H9 (cell line): ENCODE measurements around the gene POLD1. TPM values are rescaled to one million over a fixed set of nuclear protein-coding genes. Genes with fewer than 3 reads are reported as not detected.

Experiments used
- DNase-seq: peaks from one replicate; pipeline ENCODE4 v3.0.0-alpha.2; 2017
- H2AFZ ChIP-seq: one replicate; pipeline ENCODE4 v1.6.1; 2013; ENCODE audit warnings: mild to moderate bottlenecking, low read length, control low read depth, moderate library complexity
- H2AK5ac ChIP-seq: 2 replicates; pipeline ENCODE4 v1.6.1; 2013; ENCODE audit warnings: low read length, control low read depth, mixed read lengths; ENCODE audit not compliant: insufficient read length
- H2BK120ac ChIP-seq: one replicate; pipeline ENCODE4 v1.6.1; 2013; ENCODE audit warnings: low read depth, mild to moderate bottlenecking, low read length, control low read depth, inconsistent platforms; ENCODE audit not compliant: poor library complexity, severe bottlenecking
- H2BK12ac ChIP-seq: 2 replicates; pipeline ENCODE4 v1.6.1; 2013; ENCODE audit warnings: low read length, control low read depth, mixed read lengths, low read depth; ENCODE audit not compliant: insufficient read length
- H2BK15ac ChIP-seq: 2 replicates; pipeline ENCODE4 v1.6.1; 2013; ENCODE audit warnings: low read depth, low read length, control low read depth
- H2BK20ac ChIP-seq: one replicate; pipeline ENCODE4 v1.6.1; 2013; ENCODE audit warnings: low read depth, mild to moderate bottlenecking, low read length, control low read depth, inconsistent platforms; ENCODE audit not compliant: poor library complexity, severe bottlenecking
- H2BK5ac ChIP-seq: 2 replicates; pipeline ENCODE4 v1.6.1; 2013; ENCODE audit warnings: low read length, control low read depth, mixed read lengths; ENCODE audit not compliant: insufficient read length
- H3K14ac ChIP-seq: 2 replicates; pipeline ENCODE4 v1.6.1; 2013; ENCODE audit warnings: low read length, control low read depth; ENCODE audit not compliant: insufficient read depth
- H3K18ac ChIP-seq: 2 replicates; pipeline ENCODE4 v1.6.1; 2013; ENCODE audit warnings: low read depth, mild to moderate bottlenecking, mixed read lengths, low read length, control low read depth; ENCODE audit not compliant: insufficient read length
- H3K23ac ChIP-seq: 2 replicates; pipeline ENCODE4 v1.6.1; 2013; ENCODE audit warnings: low read length, control low read depth, mixed read lengths, low read depth; ENCODE audit not compliant: insufficient read length
- H3K23me2 ChIP-seq: 2 replicates; pipeline ENCODE4 v1.6.1; 2013; ENCODE audit warnings: low read depth, mild to moderate bottlenecking, mixed read lengths, low read length, control low read depth; ENCODE audit not compliant: insufficient read length, poor library complexity, severe bottlenecking
- H3K27ac ChIP-seq: 2 replicates; pipeline ENCODE4 v1.5.1; 2013; ENCODE audit warnings: low read length, control low read depth, mixed read lengths, low read depth; ENCODE audit not compliant: insufficient read length
- H3K27me3 ChIP-seq: 2 replicates; pipeline ENCODE4 v1.6.1; 2013; ENCODE audit warnings: low read length, control low read depth, inconsistent platforms; ENCODE audit not compliant: insufficient read depth
- H3K4ac ChIP-seq: 2 replicates; pipeline ENCODE4 v1.6.1; 2013; ENCODE audit warnings: low read depth, mild to moderate bottlenecking, control low read depth, inconsistent platforms, low read length, moderate library complexity
- H3K4me1 ChIP-seq: 2 replicates; pipeline ENCODE4 v1.6.1; 2013; ENCODE audit warnings: low read length, control low read depth, inconsistent platforms; ENCODE audit not compliant: insufficient read depth
- H3K4me2 ChIP-seq: 2 replicates; pipeline ENCODE4 v1.6.1; 2013; ENCODE audit warnings: low read length, control low read depth, mixed read lengths; ENCODE audit not compliant: insufficient read length, insufficient read depth
- H3K56ac ChIP-seq: 2 replicates; pipeline ENCODE4 v1.6.1; 2013; ENCODE audit warnings: low read depth, mild to moderate bottlenecking, mixed read lengths, low read length, control low read depth; ENCODE audit not compliant: insufficient read length
- H3K79me1 ChIP-seq: 2 replicates; pipeline ENCODE4 v1.6.1; 2013; ENCODE audit warnings: low read depth, mild to moderate bottlenecking, moderate library complexity, low read length, control low read depth, inconsistent platforms; ENCODE audit not compliant: insufficient read depth, poor library complexity, severe bottlenecking
- H3K79me2 ChIP-seq: 2 replicates; pipeline ENCODE4 v1.6.1; 2013; ENCODE audit warnings: low read length, control low read depth, inconsistent platforms; ENCODE audit not compliant: insufficient read depth
- H3K9ac ChIP-seq: 2 replicates; pipeline ENCODE4 v1.6.1; 2013; ENCODE audit warnings: low read length, control low read depth, mixed read lengths; ENCODE audit not compliant: insufficient read length; ENCODE audit errors: extremely low read depth
- H3K9me3 ChIP-seq: one replicate; pipeline ENCODE4 v1.6.1; 2013; ENCODE audit warnings: low read depth, low read length, inconsistent platforms; ENCODE audit not compliant: control insufficient read depth
- H3T11ph ChIP-seq: one replicate; pipeline ENCODE4 v1.6.1; 2013; ENCODE audit warnings: mild to moderate bottlenecking, low read length, control low read depth, inconsistent platforms
- H4K20me1 ChIP-seq: one replicate; pipeline ENCODE4 v1.6.1; 2013; ENCODE audit not compliant: control insufficient read depth, insufficient read length, insufficient read depth
- H4K5ac ChIP-seq: 2 replicates; pipeline ENCODE4 v1.6.1; 2013; ENCODE audit warnings: low read depth, mild to moderate bottlenecking, mixed read lengths, low read length, control low read depth; ENCODE audit not compliant: insufficient read length
- H4K8ac ChIP-seq: replicated peaks from 2 replicates; pipeline ENCODE4 v1.6.1; 2013; ENCODE audit warnings: low read length, control low read depth, mixed read lengths, low read depth; ENCODE audit not compliant: insufficient read length
- H4K91ac ChIP-seq: 2 replicates; pipeline ENCODE4 v1.6.1; 2013; ENCODE audit warnings: low read depth, mild to moderate bottlenecking, moderate library complexity, mixed read lengths, low read length, control low read depth; ENCODE audit not compliant: insufficient read length
- H3K27ac Mint-ChIP-seq, 3 experiments: 2 replicates in 2 of 3; 3 replicates in 1 of 3; pipeline ENCODE4 v1.8.0; 2020 to 2021; ENCODE audit warnings: mixed read lengths in 3 of 3, mild to moderate bottlenecking in 1 of 3, moderate library complexity in 1 of 3
- H3K27me3 Mint-ChIP-seq: 2 replicates; pipeline ENCODE4 v1.8.0; 2021; ENCODE audit warnings: low read depth, mild to moderate bottlenecking, moderate library complexity, mixed read lengths
- H3K36me3 Mint-ChIP-seq, 3 experiments: 2 replicates in 2 of 3; 3 replicates in 1 of 3; pipeline ENCODE4 v1.8.0; 2020 to 2021; ENCODE audit warnings: low read depth in 3 of 3, mixed read lengths in 3 of 3; ENCODE audit not compliant: insufficient read depth in 1 of 3
- H3K4me1 Mint-ChIP-seq, 2 experiments: 2 replicates each; pipeline ENCODE4 v1.8.0; 2020; ENCODE audit warnings: mixed read lengths in 2 of 2
- H3K4me3 Mint-ChIP-seq, 2 experiments: 2 replicates in 1 of 2; 3 replicates in 1 of 2; pipeline ENCODE4 v1.8.0; 2020 to 2021; ENCODE audit warnings: mild to moderate bottlenecking in 2 of 2, mixed read lengths in 2 of 2, moderate library complexity in 1 of 2
- H3K9me3 Mint-ChIP-seq, 2 experiments: 2 replicates in 1 of 2; 3 replicates in 1 of 2; pipeline ENCODE4 v1.8.0; 2020; ENCODE audit warnings: mild to moderate bottlenecking in 2 of 2, mixed read lengths in 2 of 2, moderate library complexity in 1 of 2
- CTCF ChIP-seq: fragments of 200-600 bp; sonication (generic); conservative IDR thresholded peaks from 3 replicates; pipeline ENCODE4 v1.8.0; 2021; ENCODE audit warnings: antibody characterized with exemption, mild to moderate bottlenecking
- WGBS: extraction: QIAGEN DNeasy Blood & Tissue Kit; methylation state at CpG from one replicate; pipeline ENCODE4 v1.1.7; 2013; ENCODE audit warnings: missing lambda C conversion rate, low lambda C conversion rate, mixed read lengths; ENCODE audit not compliant: insufficient read length; ENCODE audit errors: extremely low coverage; 5-methylcytosine and 5-hydroxymethylcytosine counted together
- total RNA-seq: library from RNA; stranded (reverse); gene quantifications from 2 replicates; pipeline ENCODE4 v1.2.1, GENCODE V29; 2021

POLD1 gene
- total RNA-seq, 1 experiment from 2014 or later, result 165 TPM

- H3K18ac ChIP-seq, result no peak overlapping the region
- no peak overlapping the region for H2BK5ac ChIP-seq
- peaks cover 0 to 9% (median 6%) of the 10 kb centered on the region in 3 experiments; a peak in 4 of 7 replicates for H3K36me3 Mint-ChIP-seq
- no peak overlapping the region for H3K27ac ChIP-seq
- no peak overlapping the region for H4K91ac ChIP-seq
- no peaks in the 10 kb centered on the region for H3K4me1 ChIP-seq
- H3K79me2 ChIP-seq, result no peaks in the 10 kb centered on the region
- no peak overlapping the region for H3K4me2 ChIP-seq
- H2AFZ ChIP-seq, result no peak overlapping the region
- H3K9me3 ChIP-seq, result no peaks in the 10 kb centered on the region
- H3K79me1 ChIP-seq, result no peaks in the 10 kb centered on the region
- H3K9me3 Mint-ChIP-seq, result peaks cover 2 to 8% of the 10 kb centered on the region in 2 experiments; a peak in 4 of 5 replicates
- peaks cover 19% of the 10 kb centered on the region for H3K27me3 Mint-ChIP-seq
- H3K23me2 ChIP-seq, result no peaks in the 10 kb centered on the region
- no peak overlapping the region for H2BK15ac ChIP-seq
- H3K4me3 Mint-ChIP-seq, result no peak overlapping the region
- no peaks in the 10 kb centered on the region for H3K4me1 Mint-ChIP-seq
- H2BK120ac ChIP-seq, result no peak overlapping the region
- no CpG with 5 or more reads among the region's 1 CpG for WGBS
- H3K56ac ChIP-seq, result no peak overlapping the region
- H4K5ac ChIP-seq, result no peak overlapping the region
- DNase-seq, result no peak
- H3K23ac ChIP-seq, result no peak overlapping the region
- no peak overlapping the region for H2BK12ac ChIP-seq
- no peak overlapping the region for H3K14ac ChIP-seq
- no peak overlapping the region for H2BK20ac ChIP-seq
- H4K20me1 ChIP-seq, result no peaks in the 10 kb centered on the region
- no peak overlapping the region for H3T11ph ChIP-seq
- H3K4ac ChIP-seq, result no peak overlapping the region
- no peak overlapping the region for H4K8ac ChIP-seq
- no peak for TF ChIP-seq CTCF
- no peak overlapping the region for H2AK5ac ChIP-seq
- no peak overlapping the region for H3K9ac ChIP-seq
- H3K27ac Mint-ChIP-seq, result no peak overlapping the region
- H3K27me3 ChIP-seq, result no peaks in the 10 kb centered on the region
Measured at GRCh38 chr19:50444059-50444458, 59.9 kb downstream of the POLD1 start.
